ENCODE data around the gene NHLRC1. TPM values are rescaled to one million over a fixed set of nuclear protein-coding genes. Genes with fewer than 3 reads are reported as not detected.
A peak's percentile ranks its signal among the peaks of the same experiment; 100 is the strongest.

NHLRC1 gene
- total and polyA plus RNA-seq, 10 of the 15 experiments (the other 5 are each of a cell fraction or from before 2014, with no cell fraction given), result 0.04 to 0.22 (median 0.12) TPM; not detected in 2

DNA sequence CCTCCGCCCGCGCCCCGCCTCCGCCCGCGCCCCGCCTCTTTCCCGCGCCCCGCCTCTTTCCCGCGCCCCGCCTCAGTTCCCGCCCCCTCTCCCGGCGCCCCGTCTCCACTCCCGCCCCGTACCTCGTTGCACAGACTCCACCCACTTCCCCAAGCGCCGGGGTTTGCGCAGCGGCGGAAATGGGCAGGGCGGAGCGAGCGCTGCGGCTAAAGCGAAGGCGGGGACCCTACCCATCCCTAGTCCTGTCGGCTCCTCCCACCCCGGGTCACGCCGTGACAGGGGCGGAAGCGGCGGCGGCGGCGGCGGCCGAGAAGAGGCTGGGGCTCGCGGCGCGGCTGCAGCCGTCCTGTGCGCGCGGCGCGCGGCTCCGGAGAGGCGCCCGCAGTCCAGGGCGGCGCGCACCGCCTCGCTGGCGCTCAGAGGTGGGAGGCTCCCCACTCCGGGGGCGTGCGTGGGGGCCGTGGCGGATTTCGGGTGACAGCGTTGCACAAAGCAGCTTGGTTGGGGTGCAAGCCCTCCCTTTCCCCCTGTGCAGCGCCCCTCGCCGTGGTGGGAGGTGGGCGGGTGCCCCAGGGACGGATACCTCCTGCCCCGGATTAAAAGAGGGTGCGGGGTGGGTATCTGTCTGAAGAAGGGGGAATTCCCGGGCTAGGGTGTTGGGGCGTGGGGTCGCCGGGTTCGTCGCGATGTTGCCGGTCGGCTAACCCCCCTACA is 32.8 kb upstream of the NHLRC1 start, which contains the start of gene KDM1B (continued):
- TF ChIP-seq JUNB (IDR thresholded peaks at IDR 0.05), result no peak
- TF ChIP-seq ZNF622 (IDR thresholded peaks at IDR 0.05), result no peak
- TF ChIP-seq ATF7 (IDR thresholded peaks at IDR 0.05; ENCODE audit: low read depth), result no peak
- TF ChIP-seq EGR1 (IDR thresholded peaks at IDR 0.05; ENCODE audit: borderline replicate concordance in 1 of 2, low read depth in 2 of 2, low read length in 2 of 2), result peak in 1 of 2 experiments; percentile 66; a peak in 1 of 3 replicates
- TF ChIP-seq, protein P1, sequence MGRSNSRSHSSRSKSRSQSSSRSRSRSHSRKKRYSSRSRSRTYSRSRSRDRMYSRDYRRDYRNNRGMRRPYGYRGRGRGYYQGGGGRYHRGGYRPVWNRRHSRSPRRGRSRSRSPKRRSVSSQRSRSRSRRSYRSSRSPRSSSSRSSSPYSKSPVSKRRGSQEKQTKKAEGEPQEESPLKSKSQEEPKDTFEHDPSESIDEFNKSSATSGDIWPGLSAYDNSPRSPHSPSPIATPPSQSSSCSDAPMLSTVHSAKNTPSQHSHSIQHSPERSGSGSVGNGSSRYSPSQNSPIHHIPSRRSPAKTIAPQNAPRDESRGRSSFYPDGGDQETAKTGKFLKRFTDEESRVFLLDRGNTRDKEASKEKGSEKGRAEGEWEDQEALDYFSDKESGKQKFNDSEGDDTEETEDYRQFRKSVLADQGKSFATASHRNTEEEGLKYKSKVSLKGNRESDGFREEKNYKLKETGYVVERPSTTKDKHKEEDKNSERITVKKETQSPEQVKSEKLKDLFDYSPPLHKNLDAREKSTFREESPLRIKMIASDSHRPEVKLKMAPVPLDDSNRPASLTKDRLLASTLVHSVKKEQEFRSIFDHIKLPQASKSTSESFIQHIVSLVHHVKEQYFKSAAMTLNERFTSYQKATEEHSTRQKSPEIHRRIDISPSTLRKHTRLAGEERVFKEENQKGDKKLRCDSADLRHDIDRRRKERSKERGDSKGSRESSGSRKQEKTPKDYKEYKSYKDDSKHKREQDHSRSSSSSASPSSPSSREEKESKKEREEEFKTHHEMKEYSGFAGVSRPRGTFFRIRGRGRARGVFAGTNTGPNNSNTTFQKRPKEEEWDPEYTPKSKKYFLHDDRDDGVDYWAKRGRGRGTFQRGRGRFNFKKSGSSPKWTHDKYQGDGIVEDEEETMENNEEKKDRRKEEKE (IDR thresholded peaks at IDR 0.05), result no peak
- TF ChIP-seq MYC (IDR thresholded peaks at IDR 0.05; ENCODE audit: insufficient read depth, insufficient read length, insufficient replicate concordance, low read length, severe bottlenecking), result no peak
- no peak for TF ChIP-seq YBX1 (IDR thresholded peaks at IDR 0.05)
- TF ChIP-seq RAD51 (IDR thresholded peaks at IDR 0.05), result no peak
- TF ChIP-seq, protein P2, sequence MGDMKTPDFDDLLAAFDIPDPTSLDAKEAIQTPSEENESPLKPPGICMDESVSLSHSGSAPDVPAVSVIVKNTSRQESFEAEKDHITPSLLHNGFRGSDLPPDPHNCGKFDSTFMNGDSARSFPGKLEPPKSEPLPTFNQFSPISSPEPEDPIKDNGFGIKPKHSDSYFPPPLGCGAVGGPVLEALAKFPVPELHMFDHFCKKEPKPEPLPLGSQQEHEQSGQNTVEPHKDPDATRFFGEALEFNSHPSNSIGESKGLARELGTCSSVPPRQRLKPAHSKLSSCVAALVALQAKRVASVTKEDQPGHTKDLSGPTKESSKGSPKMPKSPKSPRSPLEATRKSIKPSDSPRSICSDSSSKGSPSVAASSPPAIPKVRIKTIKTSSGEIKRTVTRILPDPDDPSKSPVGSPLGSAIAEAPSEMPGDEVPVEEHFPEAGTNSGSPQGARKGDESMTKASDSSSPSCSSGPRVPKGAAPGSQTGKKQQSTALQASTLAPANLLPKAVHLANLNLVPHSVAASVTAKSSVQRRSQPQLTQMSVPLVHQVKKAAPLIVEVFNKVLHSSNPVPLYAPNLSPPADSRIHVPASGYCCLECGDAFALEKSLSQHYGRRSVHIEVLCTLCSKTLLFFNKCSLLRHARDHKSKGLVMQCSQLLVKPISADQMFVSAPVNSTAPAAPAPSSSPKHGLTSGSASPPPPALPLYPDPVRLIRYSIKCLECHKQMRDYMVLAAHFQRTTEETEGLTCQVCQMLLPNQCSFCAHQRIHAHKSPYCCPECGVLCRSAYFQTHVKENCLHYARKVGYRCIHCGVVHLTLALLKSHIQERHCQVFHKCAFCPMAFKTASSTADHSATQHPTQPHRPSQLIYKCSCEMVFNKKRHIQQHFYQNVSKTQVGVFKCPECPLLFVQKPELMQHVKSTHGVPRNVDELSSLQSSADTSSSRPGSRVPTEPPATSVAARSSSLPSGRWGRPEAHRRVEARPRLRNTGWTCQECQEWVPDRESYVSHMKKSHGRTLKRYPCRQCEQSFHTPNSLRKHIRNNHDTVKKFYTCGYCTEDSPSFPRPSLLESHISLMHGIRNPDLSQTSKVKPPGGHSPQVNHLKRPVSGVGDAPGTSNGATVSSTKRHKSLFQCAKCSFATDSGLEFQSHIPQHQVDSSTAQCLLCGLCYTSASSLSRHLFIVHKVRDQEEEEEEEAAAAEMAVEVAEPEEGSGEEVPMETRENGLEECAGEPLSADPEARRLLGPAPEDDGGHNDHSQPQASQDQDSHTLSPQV (IDR thresholded peaks at IDR 0.05), result no peak
- TF ChIP-seq, protein P3, sequence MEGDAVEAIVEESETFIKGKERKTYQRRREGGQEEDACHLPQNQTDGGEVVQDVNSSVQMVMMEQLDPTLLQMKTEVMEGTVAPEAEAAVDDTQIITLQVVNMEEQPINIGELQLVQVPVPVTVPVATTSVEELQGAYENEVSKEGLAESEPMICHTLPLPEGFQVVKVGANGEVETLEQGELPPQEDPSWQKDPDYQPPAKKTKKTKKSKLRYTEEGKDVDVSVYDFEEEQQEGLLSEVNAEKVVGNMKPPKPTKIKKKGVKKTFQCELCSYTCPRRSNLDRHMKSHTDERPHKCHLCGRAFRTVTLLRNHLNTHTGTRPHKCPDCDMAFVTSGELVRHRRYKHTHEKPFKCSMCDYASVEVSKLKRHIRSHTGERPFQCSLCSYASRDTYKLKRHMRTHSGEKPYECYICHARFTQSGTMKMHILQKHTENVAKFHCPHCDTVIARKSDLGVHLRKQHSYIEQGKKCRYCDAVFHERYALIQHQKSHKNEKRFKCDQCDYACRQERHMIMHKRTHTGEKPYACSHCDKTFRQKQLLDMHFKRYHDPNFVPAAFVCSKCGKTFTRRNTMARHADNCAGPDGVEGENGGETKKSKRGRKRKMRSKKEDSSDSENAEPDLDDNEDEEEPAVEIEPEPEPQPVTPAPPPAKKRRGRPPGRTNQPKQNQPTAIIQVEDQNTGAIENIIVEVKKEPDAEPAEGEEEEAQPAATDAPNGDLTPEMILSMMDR (IDR thresholded peaks at IDR 0.05 in 2 of 3, conservative IDR thresholded peaks at IDR 0.05 in 1 of 3; ENCODE audit: control insufficient read depth in 2 of 3, extremely low read depth in 1 of 3, insufficient read depth in 1 of 3, low read depth in 3 of 3, low read length in 3 of 3), result no peak
- no peak for TF ChIP-seq SMC3 (IDR thresholded peaks at IDR 0.05; ENCODE audit: borderline replicate concordance, low read length)
- TF ChIP-seq KDM1A (IDR thresholded peaks at IDR 0.05; ENCODE audit: borderline replicate concordance), result no peak
- TF ChIP-seq ZNF384 (IDR thresholded peaks at IDR 0.05; ENCODE audit: borderline replicate concordance, low read depth, low read length), result no peak
- TF ChIP-seq JUND (IDR thresholded peaks at IDR 0.05; ENCODE audit: low read depth, low read length), result no peak
- TF ChIP-seq ZNF274 (IDR thresholded peaks at IDR 0.05; ENCODE audit: insufficient read depth, insufficient read length), result no peak
- no peak for TF ChIP-seq FOXK2 (IDR thresholded peaks at IDR 0.05)
- no peak for TF ChIP-seq RBBP5 (conservative IDR thresholded peaks at IDR 0.05)
- TF ChIP-seq WRNIP1 (IDR thresholded peaks at IDR 0.05; ENCODE audit: borderline replicate concordance, low read depth, low read length), result no peak
- TF ChIP-seq ZNF207 (IDR thresholded peaks at IDR 0.05; ENCODE audit: borderline replicate concordance), result peak; percentile 34; the same call in 1 of the 2 replicates
- TF ChIP-seq, protein P4, sequence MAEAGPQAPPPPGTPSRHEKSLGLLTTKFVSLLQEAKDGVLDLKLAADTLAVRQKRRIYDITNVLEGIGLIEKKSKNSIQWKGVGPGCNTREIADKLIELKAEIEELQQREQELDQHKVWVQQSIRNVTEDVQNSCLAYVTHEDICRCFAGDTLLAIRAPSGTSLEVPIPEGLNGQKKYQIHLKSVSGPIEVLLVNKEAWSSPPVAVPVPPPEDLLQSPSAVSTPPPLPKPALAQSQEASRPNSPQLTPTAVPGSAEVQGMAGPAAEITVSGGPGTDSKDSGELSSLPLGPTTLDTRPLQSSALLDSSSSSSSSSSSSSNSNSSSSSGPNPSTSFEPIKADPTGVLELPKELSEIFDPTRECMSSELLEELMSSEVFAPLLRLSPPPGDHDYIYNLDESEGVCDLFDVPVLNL (IDR thresholded peaks at IDR 0.05; ENCODE audit: low read depth, low read length), result no peak
- no peak for TF ChIP-seq HCFC1 (IDR thresholded peaks at IDR 0.05; ENCODE audit: low read length)

Measured in GM12878 (cell line).